OCI-LY1 (cell line): Measurements from ENCODE around the gene STX8.

ENCODE experiments used
- H2AFZ ChIP-seq: fragments of 200-600 bp; sonication (generic), shearing (Covaris generic); 2 replicates; pipeline ENCODE4 v1.6.0; 2014; ENCODE audit warnings: antibody characterized with exemption, mild to moderate bottlenecking, low read length
- H3F3A ChIP-seq: fragments of 200-600 bp; sonication (generic), shearing (Covaris generic); 2 replicates; pipeline ENCODE4 v1.6.0; 2014; ENCODE audit warnings: mild to moderate bottlenecking, antibody characterized with exemption, low read length, moderate library complexity; ENCODE audit not compliant: insufficient read depth
- H3K27ac ChIP-seq: fragments of 200-600 bp; sonication (generic); 2 replicates; pipeline ENCODE4 v1.5.1; 2014; ENCODE audit warnings: low read length, mixed run types, mild to moderate bottlenecking, low read depth; ENCODE audit not compliant: poor library complexity, severe bottlenecking
- H3K27me3 ChIP-seq: fragments of 200-600 bp; sonication (generic); 2 replicates; pipeline ENCODE4 v1.6.0; 2014; ENCODE audit warnings: antibody characterized with exemption, mild to moderate bottlenecking, low read length, moderate library complexity; ENCODE audit not compliant: insufficient read depth
- H3K36me3 ChIP-seq: fragments of 200-600 bp; sonication (generic); 2 replicates; pipeline ENCODE4 v1.6.1; 2014; ENCODE audit warnings: mild to moderate bottlenecking, antibody characterized with exemption, low read length, moderate library complexity, mixed read lengths; ENCODE audit not compliant: insufficient read depth
- H3K4me1 ChIP-seq: fragments of 200-600 bp; sonication (generic); 2 replicates; pipeline ENCODE4 v1.5.1; 2014; ENCODE audit warnings: mild to moderate bottlenecking, low read length, moderate library complexity; ENCODE audit not compliant: insufficient read depth, severe bottlenecking
- H3K4me2 ChIP-seq: fragments of 200-600 bp; sonication (generic), shearing (Covaris generic); 2 replicates; pipeline ENCODE4 v1.6.1; 2014; ENCODE audit warnings: low read length
- H3K4me3 ChIP-seq: fragments of 200-600 bp; sonication (generic); 2 replicates; pipeline ENCODE4 v1.5.1; 2014; ENCODE audit warnings: low read length, low read depth, mild to moderate bottlenecking, mixed read lengths; ENCODE audit not compliant: poor library complexity, severe bottlenecking
- H3K79me2 ChIP-seq: fragments of 200-600 bp; shearing (Covaris generic); 2 replicates; pipeline ENCODE4 v1.6.1; 2016; ENCODE audit warnings: mixed run types, low read length, mixed read lengths; ENCODE audit not compliant: insufficient read depth
- H3K9ac ChIP-seq: fragments of 200-600 bp; sonication (generic), shearing (Covaris generic); 2 replicates; pipeline ENCODE4 v1.6.1; 2014; ENCODE audit warnings: mild to moderate bottlenecking, low read length, mixed read lengths
- H3K9me2 ChIP-seq: fragments of 200-600 bp; sonication (generic), shearing (Covaris generic); 2 replicates; pipeline ENCODE4 v1.6.1; 2014; ENCODE audit warnings: low read depth, mild to moderate bottlenecking, low read length, mixed read lengths
- H3K9me3 ChIP-seq: fragments of 200-600 bp; shearing (Covaris generic); 2 replicates; pipeline ENCODE4 v1.6.1; 2014; ENCODE audit warnings: low read length, mixed read lengths
- H4K20me1 ChIP-seq: fragments of 200-600 bp; sonication (generic), shearing (Covaris generic); 2 replicates; pipeline ENCODE4 v1.6.0; 2016; ENCODE audit warnings: mild to moderate bottlenecking, low read length; ENCODE audit not compliant: insufficient read depth
- EZH2 ChIP-seq: fragments of 200-600 bp; sonication (generic), shearing (Covaris generic); IDR thresholded peaks from 2 replicates; pipeline ENCODE4 v1.8.0; 2017; ENCODE audit warnings: borderline replicate concordance, mixed run types, mild to moderate bottlenecking, antibody characterized with exemption, low read length, moderate library complexity, mixed read lengths
- TF ChIP-seq, protein P1 (sequence below): fragments of 200-600 bp; sonication (generic), shearing (Covaris generic); IDR thresholded peaks from 2 replicates; pipeline ENCODE4 v1.5.1; 2017; ENCODE audit warnings: mild to moderate bottlenecking, antibody characterized with exemption, low read length, moderate library complexity, mixed read lengths

Gene STX8

GRCh38 chr17:9527788-9528187, 47.8 kb downstream of the STX8 start:
- no peaks in the 10 kb centered on the region for H3K27me3 ChIP-seq
- H3K4me2 ChIP-seq: no peak overlapping the region
- H3K27ac ChIP-seq: no peak overlapping the region
- no peaks in the 10 kb centered on the region for H3F3A ChIP-seq
- TF ChIP-seq, protein P1, sequence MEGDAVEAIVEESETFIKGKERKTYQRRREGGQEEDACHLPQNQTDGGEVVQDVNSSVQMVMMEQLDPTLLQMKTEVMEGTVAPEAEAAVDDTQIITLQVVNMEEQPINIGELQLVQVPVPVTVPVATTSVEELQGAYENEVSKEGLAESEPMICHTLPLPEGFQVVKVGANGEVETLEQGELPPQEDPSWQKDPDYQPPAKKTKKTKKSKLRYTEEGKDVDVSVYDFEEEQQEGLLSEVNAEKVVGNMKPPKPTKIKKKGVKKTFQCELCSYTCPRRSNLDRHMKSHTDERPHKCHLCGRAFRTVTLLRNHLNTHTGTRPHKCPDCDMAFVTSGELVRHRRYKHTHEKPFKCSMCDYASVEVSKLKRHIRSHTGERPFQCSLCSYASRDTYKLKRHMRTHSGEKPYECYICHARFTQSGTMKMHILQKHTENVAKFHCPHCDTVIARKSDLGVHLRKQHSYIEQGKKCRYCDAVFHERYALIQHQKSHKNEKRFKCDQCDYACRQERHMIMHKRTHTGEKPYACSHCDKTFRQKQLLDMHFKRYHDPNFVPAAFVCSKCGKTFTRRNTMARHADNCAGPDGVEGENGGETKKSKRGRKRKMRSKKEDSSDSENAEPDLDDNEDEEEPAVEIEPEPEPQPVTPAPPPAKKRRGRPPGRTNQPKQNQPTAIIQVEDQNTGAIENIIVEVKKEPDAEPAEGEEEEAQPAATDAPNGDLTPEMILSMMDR: no peak
- no peak for TF ChIP-seq EZH2
- no peaks in the 10 kb centered on the region for H3K36me3 ChIP-seq
- no peak overlapping the region for H3K4me3 ChIP-seq
- H3K9ac ChIP-seq: no peak overlapping the region
- H2AFZ ChIP-seq: no peak overlapping the region
- no peaks in the 10 kb centered on the region for H3K4me1 ChIP-seq
- H3K9me3 ChIP-seq: no peaks in the 10 kb centered on the region
- H3K9me2 ChIP-seq: no peaks in the 10 kb centered on the region
- H3K79me2 ChIP-seq: no peaks in the 10 kb centered on the region
- no peaks in the 10 kb centered on the region for H4K20me1 ChIP-seq

DNA sequence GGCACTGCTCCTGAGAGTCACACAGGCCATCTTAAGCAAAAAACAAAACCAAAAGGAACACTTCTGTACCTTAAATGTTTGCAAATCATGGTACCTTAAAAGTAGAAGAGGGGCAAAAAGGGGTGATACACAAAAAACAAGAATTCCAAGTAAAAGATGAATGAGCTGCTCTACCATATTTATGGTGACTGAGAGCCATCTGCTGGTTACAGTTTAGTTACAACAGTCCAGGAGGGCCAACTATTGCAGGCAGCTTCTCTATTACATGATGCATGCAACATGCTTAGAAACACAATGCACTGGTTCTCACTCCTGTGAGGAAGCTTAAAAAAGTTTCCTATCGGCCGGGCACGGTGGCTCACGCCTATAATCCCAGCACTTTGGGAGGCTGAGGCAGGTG, 53.5 kb downstream of the STX8 start:
- H3K9me2 ChIP-seq: no peaks in the 10 kb centered on the region
- no peaks in the 10 kb centered on the region for H3K36me3 ChIP-seq
- TF ChIP-seq, protein P1: peak; percentile 64
- no peak for TF ChIP-seq EZH2
- H3K4me2 ChIP-seq: no peak overlapping the region
- no peaks in the 10 kb centered on the region for H3F3A ChIP-seq
- H3K27me3 ChIP-seq: no peaks in the 10 kb centered on the region
- no peak overlapping the region for H3K27ac ChIP-seq
- no peak overlapping the region for H3K4me3 ChIP-seq
- H3K9ac ChIP-seq: no peak overlapping the region
- no peaks in the 10 kb centered on the region for H4K20me1 ChIP-seq
- H3K4me1 ChIP-seq: no peaks in the 10 kb centered on the region
- H2AFZ ChIP-seq: no peak overlapping the region
- H3K9me3 ChIP-seq: no peaks in the 10 kb centered on the region
- H3K79me2 ChIP-seq: no peaks in the 10 kb centered on the region

DNA sequence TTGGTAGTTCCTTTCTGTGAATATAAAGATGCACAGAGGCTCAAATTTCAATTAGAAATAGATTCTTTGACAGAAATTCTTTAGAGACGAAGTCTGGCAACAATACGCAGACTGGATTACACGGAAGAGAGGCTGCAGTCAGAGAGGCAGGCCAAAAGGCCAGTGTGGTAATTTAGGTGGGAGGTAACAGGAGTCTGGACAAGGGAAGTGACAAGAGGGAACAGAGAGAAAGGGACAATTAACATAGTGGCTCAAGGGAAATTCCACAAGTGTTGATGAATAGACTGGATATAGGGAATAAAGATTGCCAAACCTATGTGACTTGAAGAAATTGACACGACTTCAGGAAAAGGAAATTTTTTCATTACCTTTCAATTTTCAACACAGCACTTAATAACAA, 54.6 kb downstream of the STX8 start:
- Histone ChIP-seq H3K4me1 (no peaks in the 10 kb centered on the region), H3K79me2 (no peaks in the 10 kb centered on the region), H3K9me3 (no peaks in the 10 kb centered on the region), H2AFZ (no peak overlapping the region), H3K9ac (no peak overlapping the region), H3K27ac (no peak overlapping the region), H3K9me2 (no peaks in the 10 kb centered on the region), H3K27me3 (no peaks in the 10 kb centered on the region), H3K4me3 (no peak overlapping the region), H4K20me1 (no peaks in the 10 kb centered on the region), H3K4me2 (no peak overlapping the region), H3F3A (no peaks in the 10 kb centered on the region), H3K36me3 (no peaks in the 10 kb centered on the region)
- TF ChIP-seq, protein P1: no peak
- no peak for TF ChIP-seq EZH2
